GM12875 (cell line): ENCODE results near the gene TXNRD1.

Experiments
- H3K4me3 ChIP-seq: one replicate; pipeline ENCODE4 v1.5.1; 2011; ENCODE audit warnings: low read depth, low read length, control low read depth
- CTCF ChIP-seq: IDR thresholded peaks from 2 replicates; pipeline ENCODE4 v1.5.1; 2011; ENCODE audit warnings: low read depth, mild to moderate bottlenecking, control low read depth, inconsistent platforms, low read length, moderate library complexity, borderline replicate concordance; ENCODE audit not compliant: insufficient read depth

TXNRD1 gene

GRCh38 chr12:104237930-104238329 lies 22.4 kb downstream of the TXNRD1 start:
- H3K4me3 ChIP-seq: no peak overlapping the region
- TF ChIP-seq CTCF: no peak

GRCh38 chr12:104242546-104243206 lies 27.1 kb downstream of the TXNRD1 start:
- no peak for TF ChIP-seq CTCF
- no peak overlapping the region for H3K4me3 ChIP-seq

GRCh38 chr12:104243551-104243950 lies 28.0 kb downstream of the TXNRD1 start:
- no peak overlapping the region for H3K4me3 ChIP-seq
- no peak for TF ChIP-seq CTCF

- H3K4me3 ChIP-seq: no peak overlapping the region
- TF ChIP-seq CTCF: no peak
These were observed 28.4 kb downstream of the TXNRD1 start for GRCh38 chr12:104243971-104244370.

- no peak overlapping the region for H3K4me3 ChIP-seq
- TF ChIP-seq CTCF: no peak
These were observed 32.1 kb downstream of the TXNRD1 start for GRCh38 chr12:104247698-104248097.

- no peak overlapping the region for H3K4me3 ChIP-seq
- TF ChIP-seq CTCF: no peak
These were observed 32.9 kb downstream of the TXNRD1 start for GRCh38 chr12:104248444-104248843.

- no peak overlapping the region for H3K4me3 ChIP-seq
- no peak for TF ChIP-seq CTCF
These were observed 33.4 kb downstream of the TXNRD1 start for GRCh38 chr12:104249017-104249416.
